Keratinocyte (primary cell): Measurements from ENCODE around the gene KRT27. TPM values are rescaled to one million over a fixed set of nuclear protein-coding genes. Genes with fewer than 3 reads are reported as not detected.

Source experiments
- DNase-seq: peaks from one replicate; pipeline ENCODE4 v3.0.0-alpha.2; 2011; ENCODE audit warnings: low read depth, missing footprints, low spot score
- FAIRE-seq: peaks from 2 replicates; lab custom pipeline; 2011; peaks lifted over from hg19 to GRCh38; lab: Jason Lieb, UNC
- H2AFZ ChIP-seq: 2 replicates; pipeline ENCODE4 v1.6.0; 2012; ENCODE audit warnings: low read length, control low read depth, inconsistent platforms; ENCODE audit not compliant: control insufficient read depth
- H3K27ac ChIP-seq: 2 replicates; pipeline ENCODE4 v1.5.1; 2011; ENCODE audit warnings: low read length; ENCODE audit not compliant: control insufficient read depth, insufficient read depth
- H3K27me3 ChIP-seq: 3 replicates; pipeline ENCODE4 v1.6.0; 2011; ENCODE audit warnings: low read length; ENCODE audit not compliant: control insufficient read depth, insufficient read depth; ENCODE audit errors: extremely low read depth
- H3K36me3 ChIP-seq, 2 experiments: 2 replicates in 1 of 2; 3 replicates in 1 of 2; pipeline ENCODE4 v1.5.1; 2011; ENCODE audit warnings: low read length in 2 of 2, mild to moderate bottlenecking in 1 of 2; ENCODE audit not compliant: control insufficient read depth in 2 of 2, insufficient read depth in 2 of 2; ENCODE audit errors: extremely low read depth in 1 of 2
- H3K4me1 ChIP-seq: 3 replicates; pipeline ENCODE4 v1.5.1; 2011; ENCODE audit warnings: low read length; ENCODE audit not compliant: control insufficient read depth, insufficient read depth; ENCODE audit errors: extremely low read depth
- H3K4me2 ChIP-seq: 3 replicates; pipeline ENCODE4 v1.6.0; 2011; ENCODE audit warnings: low read depth, low read length; ENCODE audit not compliant: control insufficient read depth, insufficient read depth; ENCODE audit errors: extremely low read depth
- H3K4me3 ChIP-seq, 3 experiments: fragments of 200-600 bp in 1 of 3; sonication (generic) in 1 of 3; 2 replicates in 2 of 3; 3 replicates in 1 of 3; pipeline ENCODE4 v1.5.1; 2011 to 2016; ENCODE audit warnings: low read length in 3 of 3, mild to moderate bottlenecking in 3 of 3, control low read depth in 2 of 3, inconsistent platforms in 1 of 3, low read depth in 1 of 3, mixed read lengths in 1 of 3, mixed run types in 1 of 3, moderate library complexity in 1 of 3; ENCODE audit not compliant: control insufficient read depth in 2 of 3, insufficient read depth in 2 of 3; ENCODE audit errors: extremely low read depth in 1 of 3
- H3K79me2 ChIP-seq: 2 replicates; pipeline ENCODE4 v1.6.0; 2012; ENCODE audit warnings: low read length; ENCODE audit not compliant: control insufficient read depth, insufficient read depth
- H3K9ac ChIP-seq: 3 replicates; pipeline ENCODE4 v1.6.0; 2011; ENCODE audit warnings: low read length; ENCODE audit not compliant: control insufficient read depth, insufficient read depth; ENCODE audit errors: extremely low read depth
- H3K9me1 ChIP-seq: 3 replicates; pipeline ENCODE4 v1.6.0; 2011; ENCODE audit warnings: low read length; ENCODE audit not compliant: control insufficient read depth, insufficient read depth; ENCODE audit errors: extremely low read depth
- H3K9me3 ChIP-seq: 2 replicates; pipeline ENCODE4 v1.5.1; 2012; ENCODE audit warnings: low read depth, low read length; ENCODE audit not compliant: control insufficient read depth
- H4K20me1 ChIP-seq: 3 replicates; pipeline ENCODE4 v1.6.0; 2011; ENCODE audit warnings: low read length; ENCODE audit not compliant: control insufficient read depth, insufficient read depth; ENCODE audit errors: extremely low read depth
- EZH2 ChIP-seq: IDR thresholded peaks from one replicate; pipeline ENCODE4 v1.6.1; 2012; ENCODE audit warnings: inconsistent platforms, mild to moderate bottlenecking, low read length, moderate library complexity
- dilution Hi-C: fragments of 300-500 bp; cut with MboI; formaldehyde crosslinking; loops from one replicate; pipeline ENCODE4 v1.7.0; 2020; ENCODE audit warnings: low sequenced_read_pairs; ENCODE audit not compliant: extremely low pct_ligation_motif_present
- polyA plus RNA-seq, 5 experiments: library from polyadenylated mRNA; depleted of rRNA in 3 of 5; stranded (reverse) in 3 of 5; stranded (forward) in 1 of 5; unstranded in 1 of 5; fragments of >200 nt; gene quantifications; 1 replicate in 1 of 5; 2 replicates in 3 of 5; 3 replicates in 1 of 5; pipeline versions ENCODE4 v1.2.1 to v1.2.3, GENCODE V29; 2011 to 2012; ENCODE audit warnings: missing spikeins in 2 of 5, low read depth in 1 of 5, low replicate concordance in 1 of 5
- TF ChIP-seq, protein P1 (sequence below), 3 experiments: IDR thresholded peaks in 1 of 3; conservative IDR thresholded peaks in 1 of 3; optimal IDR thresholded peaks in 1 of 3; 2 replicates in 2 of 3; 3 replicates in 1 of 3; pipeline versions ENCODE3 to v1.5.1; 2011; ENCODE audit warnings: low read length in 3 of 3, mild to moderate bottlenecking in 3 of 3, moderate library complexity in 2 of 3, control low read depth in 1 of 3, inconsistent platforms in 1 of 3; ENCODE audit not compliant: insufficient read depth in 2 of 3; ENCODE audit errors: extremely low read depth in 1 of 3

Gene KRT27
- polyA plus RNA-seq, 1 donor (not counting 4 experiments of a cell fraction or from before 2014, with no cell fraction given), result not detected

DNA sequence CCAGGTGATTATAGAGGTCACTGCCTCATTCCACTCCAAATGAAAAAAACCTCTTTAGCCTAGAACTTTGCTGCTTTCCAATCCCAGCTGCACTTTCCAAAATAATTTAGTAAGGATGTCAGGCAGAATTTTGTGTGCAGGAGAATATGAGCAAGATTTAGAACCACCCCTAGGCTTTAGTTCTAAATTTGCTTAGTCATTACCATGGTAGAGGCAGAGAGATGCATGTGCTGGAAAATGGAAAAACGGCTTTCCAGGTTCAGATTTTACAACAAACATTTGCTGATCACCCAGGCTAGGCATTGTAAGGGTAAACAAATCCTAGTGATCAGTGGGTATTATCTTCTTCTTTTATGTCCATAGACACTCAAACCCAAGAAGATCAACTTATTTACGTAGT, 16.7 kb downstream of the KRT27 start:
- FAIRE-seq (no peak), DNase-seq (no peak)
- no peaks in the 10 kb centered on the region for H3K4me1 ChIP-seq
- no peaks in the 10 kb centered on the region for H4K20me1 ChIP-seq
- H3K27ac ChIP-seq, result no peak overlapping the region
- no peak overlapping the region for H3K4me3 ChIP-seq
- H3K9me1 ChIP-seq, result no peaks in the 10 kb centered on the region
- no peak for TF ChIP-seq EZH2
- TF ChIP-seq, protein P1, sequence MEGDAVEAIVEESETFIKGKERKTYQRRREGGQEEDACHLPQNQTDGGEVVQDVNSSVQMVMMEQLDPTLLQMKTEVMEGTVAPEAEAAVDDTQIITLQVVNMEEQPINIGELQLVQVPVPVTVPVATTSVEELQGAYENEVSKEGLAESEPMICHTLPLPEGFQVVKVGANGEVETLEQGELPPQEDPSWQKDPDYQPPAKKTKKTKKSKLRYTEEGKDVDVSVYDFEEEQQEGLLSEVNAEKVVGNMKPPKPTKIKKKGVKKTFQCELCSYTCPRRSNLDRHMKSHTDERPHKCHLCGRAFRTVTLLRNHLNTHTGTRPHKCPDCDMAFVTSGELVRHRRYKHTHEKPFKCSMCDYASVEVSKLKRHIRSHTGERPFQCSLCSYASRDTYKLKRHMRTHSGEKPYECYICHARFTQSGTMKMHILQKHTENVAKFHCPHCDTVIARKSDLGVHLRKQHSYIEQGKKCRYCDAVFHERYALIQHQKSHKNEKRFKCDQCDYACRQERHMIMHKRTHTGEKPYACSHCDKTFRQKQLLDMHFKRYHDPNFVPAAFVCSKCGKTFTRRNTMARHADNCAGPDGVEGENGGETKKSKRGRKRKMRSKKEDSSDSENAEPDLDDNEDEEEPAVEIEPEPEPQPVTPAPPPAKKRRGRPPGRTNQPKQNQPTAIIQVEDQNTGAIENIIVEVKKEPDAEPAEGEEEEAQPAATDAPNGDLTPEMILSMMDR (optimal IDR thresholded peaks at IDR 0.05 in 1 of 3, IDR thresholded peaks at IDR 0.05 in 1 of 3, conservative IDR thresholded peaks at IDR 0.05 in 1 of 3; ENCODE audit: extremely low read depth in 1 of 3, insufficient read depth in 2 of 3, low read length in 3 of 3), result no peak
- no peaks in the 10 kb centered on the region for H3K36me3 ChIP-seq
- dilution Hi-C loops, result no loop called here
- H3K9ac ChIP-seq, result no peak overlapping the region
- H3K4me2 ChIP-seq, result no peak overlapping the region
- H3K9me3 ChIP-seq, result no peaks in the 10 kb centered on the region
- H3K27me3 ChIP-seq, result no peaks in the 10 kb centered on the region
- no peak overlapping the region for H2AFZ ChIP-seq
- no peaks in the 10 kb centered on the region for H3K79me2 ChIP-seq

DNA sequence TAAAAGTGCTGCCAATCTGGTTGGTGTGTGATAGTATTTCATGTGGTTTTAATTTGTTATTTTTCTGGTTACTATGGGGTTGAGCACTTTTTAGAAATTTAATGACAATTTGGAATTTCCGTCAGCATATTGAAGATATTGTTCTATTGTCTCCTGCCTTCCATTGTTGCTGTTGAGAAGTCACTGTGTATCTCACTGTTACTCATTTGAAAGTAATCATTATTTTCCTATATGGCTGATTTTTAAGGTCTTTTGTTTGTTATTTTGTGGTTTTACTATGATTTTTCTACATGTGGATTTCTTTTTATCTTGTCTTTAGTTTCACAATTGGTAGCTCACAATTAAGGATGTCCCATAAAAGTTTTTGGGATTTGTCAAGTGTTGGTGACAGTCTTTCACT, 18.6 kb downstream of the KRT27 start:
- H4K20me1 ChIP-seq, result no peaks in the 10 kb centered on the region
- no peak for TF ChIP-seq EZH2
- H3K9me1 ChIP-seq, result no peaks in the 10 kb centered on the region
- no peaks in the 10 kb centered on the region for H3K4me1 ChIP-seq
- H3K79me2 ChIP-seq, result no peaks in the 10 kb centered on the region
- no peak for FAIRE-seq
- no peak overlapping the region for H3K4me2 ChIP-seq
- dilution Hi-C loops, result no loop called here
- H3K27ac ChIP-seq, result no peak overlapping the region
- no peaks in the 10 kb centered on the region for H3K36me3 ChIP-seq
- H3K9ac ChIP-seq, result no peak overlapping the region
- no peak for DNase-seq
- peaks cover 2% of the 10 kb centered on the region for H3K9me3 ChIP-seq
- H3K27me3 ChIP-seq, result no peaks in the 10 kb centered on the region
- no peak overlapping the region for H3K4me3 ChIP-seq
- no peak overlapping the region for H2AFZ ChIP-seq
